ENCODE data around the gene WARS2. TPM values are rescaled to one million over a fixed set of nuclear protein-coding genes. Genes with fewer than 3 reads are reported as not detected.

The WARS2 gene
- total and polyA plus RNA-seq, 4 donors, result 4.6 to 33.2 (median 11.3) TPM

- no peak overlapping the region for H3K27ac ChIP-seq (ENCODE audit: low read depth in 1 of 2, low read length in 1 of 2)
- no peak for DNase-seq
- H3K36me3 ChIP-seq (ENCODE audit: control insufficient read depth in 4 of 4, insufficient read depth in 4 of 4, low read length in 4 of 4), result peaks cover 0 to 5% (median 2%) of the 10 kb centered on the region in 4 donors
- H3K4me3 ChIP-seq, result no peak overlapping the region
- H3K4me1 ChIP-seq (ENCODE audit: control insufficient read depth in 5 of 5, insufficient read depth in 5 of 5, low read length in 5 of 5), result peaks cover 0 to 4% (median 0%) of the 10 kb centered on the region in 5 donors
- 94 to 98% methylated on average over 2 of the region's 2 CpGs for WGBS, 2 donors
- H3K9me3 ChIP-seq (ENCODE audit: control insufficient read depth in 4 of 4, insufficient read depth in 3 of 4, low read length in 3 of 4), result no peaks in the 10 kb centered on the region
- H3K9ac ChIP-seq (ENCODE audit: insufficient read depth in 1 of 2, low read length in 2 of 2), result no peak overlapping the region
- TF ChIP-seq CTCF (IDR thresholded peaks at IDR 0.05; ENCODE audit: control extremely low read depth, extremely low read depth), result no peak
- no peak for ATAC-seq (ENCODE audit: insufficient read depth, low FRiP score)
- no peaks in the 10 kb centered on the region for H3K27me3 ChIP-seq (ENCODE audit: control insufficient read depth in 3 of 3, insufficient read depth in 3 of 3, low read length in 2 of 3)
Observed at GRCh38 chr1:119038363-119038762, 102.1 kb downstream of the WARS2 start.

- Histone ChIP-seq H3K27ac (ENCODE audit: low read depth in 1 of 2, low read length in 1 of 2) (no peak overlapping the region), H3K4me3 (no peak overlapping the region), H3K27me3 (ENCODE audit: control insufficient read depth in 3 of 3, insufficient read depth in 3 of 3, low read length in 2 of 3) (no peaks in the 10 kb centered on the region), H3K4me1 (ENCODE audit: control insufficient read depth in 5 of 5, insufficient read depth in 5 of 5, low read length in 5 of 5) (no peaks in the 10 kb centered on the region), H3K36me3 (ENCODE audit: control insufficient read depth in 4 of 4, insufficient read depth in 4 of 4, low read length in 4 of 4) (peaks cover 3 to 16% (median 6%) of the 10 kb centered on the region in 4 donors), H3K9me3 (ENCODE audit: control insufficient read depth in 4 of 4, insufficient read depth in 3 of 4, low read length in 3 of 4) (peaks cover 0 to 2% (median 0%) of the 10 kb centered on the region in 4 donors), H3K9ac (ENCODE audit: insufficient read depth in 1 of 2, low read length in 2 of 2) (no peak overlapping the region)
- TF ChIP-seq CTCF (IDR thresholded peaks at IDR 0.05; ENCODE audit: control extremely low read depth, extremely low read depth), result no peak
- DNase-seq, result no peak
- ATAC-seq (ENCODE audit: insufficient read depth, low FRiP score), result no peak
Observed at GRCh38 chr1:119034359-119034758, 106.1 kb downstream of the WARS2 start.

GRCh38 chr1:119032986-119033385, 107.5 kb downstream of the WARS2 start:
- ATAC-seq (ENCODE audit: insufficient read depth, low FRiP score), result no peak
- 94 to 97% methylated on average over 22 of the region's 22 CpGs for WGBS, 2 donors
- no peaks in the 10 kb centered on the region for H3K27me3 ChIP-seq (ENCODE audit: control insufficient read depth in 3 of 3, insufficient read depth in 3 of 3, low read length in 2 of 3)

More at GRCh38 chr1:119032986-119033385, 107.5 kb downstream of the WARS2 start:
- TF ChIP-seq CTCF (IDR thresholded peaks at IDR 0.05; ENCODE audit: control extremely low read depth, extremely low read depth), result no peak
- H3K27ac ChIP-seq (ENCODE audit: low read depth in 1 of 2, low read length in 1 of 2), result no peak overlapping the region
- peaks cover 0 to 2% (median 0%) of the 10 kb centered on the region in 4 donors for H3K9me3 ChIP-seq (ENCODE audit: control insufficient read depth in 4 of 4, insufficient read depth in 3 of 4, low read length in 3 of 4)
- no peak overlapping the region for H3K4me3 ChIP-seq
- DNase-seq, result no peak
- no peaks in the 10 kb centered on the region for H3K4me1 ChIP-seq (ENCODE audit: control insufficient read depth in 5 of 5, insufficient read depth in 5 of 5, low read length in 5 of 5)
- H3K36me3 ChIP-seq (ENCODE audit: control insufficient read depth in 4 of 4, insufficient read depth in 4 of 4, low read length in 4 of 4), result peaks cover 3 to 16% (median 6%) of the 10 kb centered on the region in 4 donors
- no peak overlapping the region for H3K9ac ChIP-seq (ENCODE audit: insufficient read depth in 1 of 2, low read length in 2 of 2)
